HG02973 (cell line): Measurements from ENCODE around the gene CTF1.

ENCODE experiments used
- ATAC-seq: cut with Tn5 transposase; IDR thresholded peaks from one replicate; pipeline ENCODE4 v1.9.1; 2021; ENCODE audit warnings: moderate library complexity; ENCODE audit not compliant: unreplicated experiment

CTF1 gene

GRCh38 chr16:30953111-30953510 is 56.7 kb downstream of the CTF1 start:
- ATAC-seq: no peak
